Trophoblast cell (in vitro differentiated cells and primary cell): ENCODE measurements around the gene IL1F10.

Experiments used
- DNase-seq, 2 donors: peaks; one replicate each; pipeline ENCODE4 v3.0.0-alpha.2; 2016
- H2AFZ ChIP-seq: 2 replicates; pipeline ENCODE4 v1.6.1; 2013; ENCODE audit warnings: low read length, moderate library complexity, mild to moderate bottlenecking; ENCODE audit not compliant: insufficient read depth, poor library complexity
- H2AK5ac ChIP-seq: 2 replicates; pipeline ENCODE4 v1.6.1; 2013; ENCODE audit warnings: mild to moderate bottlenecking, low read length
- H2BK120ac ChIP-seq: 2 replicates; pipeline ENCODE4 v1.6.1; 2013; ENCODE audit warnings: low read length, mild to moderate bottlenecking, moderate library complexity; ENCODE audit not compliant: insufficient read depth, poor library complexity
- H2BK12ac ChIP-seq: 2 replicates; pipeline ENCODE4 v1.6.1; 2013; ENCODE audit warnings: mild to moderate bottlenecking, low read length, moderate library complexity
- H2BK5ac ChIP-seq: 2 replicates; pipeline ENCODE4 v1.6.1; 2013; ENCODE audit warnings: low read length, low read depth, moderate library complexity, mild to moderate bottlenecking; ENCODE audit not compliant: poor library complexity
- H3K14ac ChIP-seq: 2 replicates; pipeline ENCODE4 v1.6.1; 2013; ENCODE audit warnings: mild to moderate bottlenecking, low read length
- H3K18ac ChIP-seq: 2 replicates; pipeline ENCODE4 v1.6.1; 2013; ENCODE audit warnings: mild to moderate bottlenecking, low read length
- H3K23ac ChIP-seq: 2 replicates; pipeline ENCODE4 v1.6.1; 2013; ENCODE audit warnings: low read length
- H3K27ac ChIP-seq: 2 replicates; pipeline ENCODE4 v1.5.1; 2013; ENCODE audit warnings: low read depth, mild to moderate bottlenecking, inconsistent platforms, low read length, moderate library complexity
- H3K27me3 ChIP-seq: 2 replicates; pipeline ENCODE4 v1.6.1; 2013; ENCODE audit warnings: inconsistent platforms, mild to moderate bottlenecking, low read length, moderate library complexity; ENCODE audit not compliant: insufficient read depth
- H3K36me3 ChIP-seq, 2 experiments: 1 replicate in 1 of 2; 2 replicates in 1 of 2; pipeline ENCODE4 v1.6.1; 2013; ENCODE audit warnings: low read length in 2 of 2, mild to moderate bottlenecking in 2 of 2, moderate library complexity in 1 of 2; ENCODE audit not compliant: insufficient read depth in 2 of 2, control insufficient read depth in 1 of 2
- H3K4ac ChIP-seq: 2 replicates; pipeline ENCODE4 v1.6.1; 2013; ENCODE audit warnings: low read depth, mild to moderate bottlenecking, low read length, moderate library complexity
- H3K4me1 ChIP-seq, 2 experiments: 1 replicate in 1 of 2; 2 replicates in 1 of 2; pipeline ENCODE4 v1.6.1; 2013; ENCODE audit warnings: low read length in 2 of 2, mild to moderate bottlenecking in 2 of 2, moderate library complexity in 1 of 2; ENCODE audit not compliant: insufficient read depth in 2 of 2, control insufficient read depth in 1 of 2
- H3K4me2 ChIP-seq: 2 replicates; pipeline ENCODE4 v1.6.1; 2013; ENCODE audit warnings: inconsistent platforms, mild to moderate bottlenecking, low read length, moderate library complexity
- H3K4me3 ChIP-seq: 2 replicates; pipeline ENCODE4 v1.5.1; 2013; ENCODE audit warnings: mild to moderate bottlenecking, low read depth, low read length, inconsistent platforms
- H3K79me1 ChIP-seq: one replicate; pipeline ENCODE4 v1.6.1; 2013; ENCODE audit warnings: low read length
- H3K79me2 ChIP-seq: 2 replicates; pipeline ENCODE4 v1.6.1; 2013; ENCODE audit warnings: low read length, mild to moderate bottlenecking; ENCODE audit not compliant: control insufficient read depth, insufficient read depth, poor library complexity
- H3K9ac ChIP-seq: 2 replicates; pipeline ENCODE4 v1.6.1; 2013; ENCODE audit warnings: mild to moderate bottlenecking, low read length
- H3K9me3 ChIP-seq: 2 replicates; pipeline ENCODE4 v1.6.1; 2013; ENCODE audit warnings: low read depth, mild to moderate bottlenecking, control low read depth, inconsistent platforms, low read length; ENCODE audit not compliant: insufficient read depth
- H4K12ac ChIP-seq: 2 replicates; pipeline ENCODE4 v1.6.1; 2013; ENCODE audit warnings: low read depth, mild to moderate bottlenecking, low read length, moderate library complexity
- H4K8ac ChIP-seq: 2 replicates; pipeline ENCODE4 v1.6.1; 2013; ENCODE audit warnings: low read depth, mild to moderate bottlenecking, low read length, moderate library complexity
- H4K91ac ChIP-seq: one replicate; pipeline ENCODE4 v1.6.1; 2013; ENCODE audit warnings: low read depth, mild to moderate bottlenecking, low read length, moderate library complexity
- WGBS: extraction: QIAGEN DNeasy Blood & Tissue Kit; methylation state at CpG from one replicate; pipeline ENCODE4 v1.1.7; 2013; ENCODE audit warnings: missing lambda C conversion rate; ENCODE audit not compliant: insufficient read length, insufficient coverage; ENCODE audit errors: extremely low coverage; 5-methylcytosine and 5-hydroxymethylcytosine counted together

Gene IL1F10

DNA sequence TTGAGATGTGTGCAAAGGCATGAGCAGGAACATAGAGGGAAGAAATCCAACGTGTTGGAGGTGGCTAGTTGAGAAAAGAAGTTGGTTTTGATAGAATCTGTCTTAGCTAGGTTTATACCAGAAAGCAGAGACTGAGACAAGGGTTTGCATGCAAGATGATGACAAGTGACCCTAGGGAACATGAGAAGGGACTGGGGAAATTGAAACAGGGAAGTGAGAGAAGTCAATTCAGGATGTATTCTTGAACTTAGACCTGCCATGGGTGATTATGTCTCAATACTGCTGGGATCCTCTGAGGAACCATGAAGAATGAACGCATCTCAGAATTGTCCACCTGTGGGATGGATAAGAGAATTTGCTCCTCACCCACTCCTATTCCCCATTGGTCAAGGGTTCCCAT, 42.0 kb upstream of the IL1F10 start:
- H3K4me2 ChIP-seq, result no peak overlapping the region
- no peak overlapping the region for H3K23ac ChIP-seq
- no peaks in the 10 kb centered on the region for H3K4me1 ChIP-seq
- no peak overlapping the region for H4K12ac ChIP-seq
- no peaks in the 10 kb centered on the region for H3K79me1 ChIP-seq
- no CpG with 5 or more reads among the region's 2 CpGs for WGBS
- no peak overlapping the region for H4K91ac ChIP-seq
- no peak overlapping the region for H3K14ac ChIP-seq
- no peak overlapping the region for H3K4me3 ChIP-seq
- H2AK5ac ChIP-seq, result no peak overlapping the region
- no peak overlapping the region for H2AFZ ChIP-seq
- no peaks in the 10 kb centered on the region for H3K9me3 ChIP-seq
- no peak overlapping the region for H3K9ac ChIP-seq
- no peak overlapping the region for H4K8ac ChIP-seq
- no peak overlapping the region for H2BK5ac ChIP-seq
- no peak overlapping the region for H3K27ac ChIP-seq
- no peaks in the 10 kb centered on the region for H3K27me3 ChIP-seq
- H3K4ac ChIP-seq, result no peak overlapping the region
- H2BK120ac ChIP-seq, result no peak overlapping the region
- H2BK12ac ChIP-seq, result no peak overlapping the region
- H3K79me2 ChIP-seq, result no peaks in the 10 kb centered on the region
- H3K36me3 ChIP-seq, result no peaks in the 10 kb centered on the region
- no peak for DNase-seq
- no peak overlapping the region for H3K18ac ChIP-seq

GRCh38 chr2:113027691-113028090, 40.1 kb upstream of the IL1F10 start:
- no peaks in the 10 kb centered on the region for H3K79me1 ChIP-seq
- H2BK5ac ChIP-seq, result no peak overlapping the region
- no peak overlapping the region for H3K27ac ChIP-seq
- H4K91ac ChIP-seq, result no peak overlapping the region
- H2BK12ac ChIP-seq, result no peak overlapping the region
- H2BK120ac ChIP-seq, result no peak overlapping the region
- H3K79me2 ChIP-seq, result no peaks in the 10 kb centered on the region
- no peak overlapping the region for H3K4ac ChIP-seq
- no peak overlapping the region for H3K4me2 ChIP-seq
- no peak for DNase-seq
- H2AFZ ChIP-seq, result no peak overlapping the region
- no peaks in the 10 kb centered on the region for H3K27me3 ChIP-seq
- H3K4me1 ChIP-seq, result no peaks in the 10 kb centered on the region
- no peaks in the 10 kb centered on the region for H3K9me3 ChIP-seq
- no peak overlapping the region for H4K8ac ChIP-seq
- H3K14ac ChIP-seq, result no peak overlapping the region
- H3K18ac ChIP-seq, result no peak overlapping the region
- no peaks in the 10 kb centered on the region for H3K36me3 ChIP-seq
- no peak overlapping the region for H3K9ac ChIP-seq
- no peak overlapping the region for H4K12ac ChIP-seq
- H3K4me3 ChIP-seq, result no peak overlapping the region
- WGBS, result no CpG with 5 or more reads among the region's 2 CpGs
- no peak overlapping the region for H3K23ac ChIP-seq
- no peak overlapping the region for H2AK5ac ChIP-seq

DNA sequence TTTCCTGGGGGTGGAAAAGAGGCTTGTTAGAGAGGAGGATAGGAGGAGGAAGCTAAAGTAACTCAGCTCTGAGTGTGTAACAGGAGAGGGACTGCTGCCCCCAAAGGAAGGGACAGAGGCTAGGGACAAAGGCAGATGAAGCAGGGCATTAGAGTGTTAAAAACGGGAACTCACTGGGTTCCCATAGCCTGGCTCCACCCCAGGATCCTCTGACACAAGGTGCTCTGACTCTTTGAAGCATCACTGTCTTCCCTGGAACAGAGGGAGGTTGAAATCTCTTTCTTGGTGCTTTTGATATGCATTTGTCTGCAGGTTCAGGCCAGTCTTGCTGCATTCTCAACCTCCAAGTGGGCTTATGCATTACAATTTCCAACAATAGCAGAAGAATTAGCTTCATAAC, 39.7 kb upstream of the IL1F10 start:
- Histone ChIP-seq H4K12ac (no peak overlapping the region), H3K18ac (no peak overlapping the region), H4K8ac (no peak overlapping the region), H3K4ac (no peak overlapping the region), H2BK12ac (no peak overlapping the region), H3K36me3 (no peaks in the 10 kb centered on the region), H3K4me3 (no peak overlapping the region), H3K9ac (no peak overlapping the region), H3K27ac (no peak overlapping the region), H3K27me3 (no peaks in the 10 kb centered on the region), H2BK5ac (no peak overlapping the region), H3K4me2 (no peak overlapping the region), H3K23ac (no peak overlapping the region), H3K79me2 (no peaks in the 10 kb centered on the region), H3K9me3 (no peaks in the 10 kb centered on the region), H3K14ac (no peak overlapping the region), H3K79me1 (no peaks in the 10 kb centered on the region), H2BK120ac (no peak overlapping the region), H3K4me1 (no peaks in the 10 kb centered on the region), H2AK5ac (no peak overlapping the region), H2AFZ (no peak overlapping the region), H4K91ac (no peak overlapping the region)
- no CpG with 5 or more reads among the region's 1 CpG for WGBS
- no peak for DNase-seq

GRCh38 chr2:113032737-113033136, 35.0 kb upstream of the IL1F10 start:
- H3K36me3 ChIP-seq, result no peaks in the 10 kb centered on the region
- H3K9me3 ChIP-seq, result peaks cover 2% of the 10 kb centered on the region
- no peak overlapping the region for H3K4ac ChIP-seq
- H4K8ac ChIP-seq, result no peak overlapping the region
- no peaks in the 10 kb centered on the region for H3K27me3 ChIP-seq
- H2BK5ac ChIP-seq, result no peak overlapping the region
- no peaks in the 10 kb centered on the region for H3K79me2 ChIP-seq
- H3K27ac ChIP-seq, result no peak overlapping the region
- no peak overlapping the region for H3K18ac ChIP-seq
- no peak overlapping the region for H3K14ac ChIP-seq
- no peak overlapping the region for H2BK12ac ChIP-seq
- no peak overlapping the region for H3K4me2 ChIP-seq
- H4K91ac ChIP-seq, result no peak overlapping the region
- WGBS, result no CpG with 5 or more reads among the region's 1 CpG
- H3K79me1 ChIP-seq, result no peaks in the 10 kb centered on the region
- H2AFZ ChIP-seq, result no peak overlapping the region
- no peak overlapping the region for H3K23ac ChIP-seq
- no peak overlapping the region for H3K4me3 ChIP-seq
- H2AK5ac ChIP-seq, result no peak overlapping the region
- no peak overlapping the region for H4K12ac ChIP-seq
- no peak for DNase-seq
- H3K9ac ChIP-seq, result no peak overlapping the region
- no peaks in the 10 kb centered on the region for H3K4me1 ChIP-seq
- no peak overlapping the region for H2BK120ac ChIP-seq
